Mucosa of rectum (tissue), 2 donors: ENCODE measurements around the gene TEAD1.

ENCODE experiments used
- H3K27ac ChIP-seq, 2 donors: one replicate each; pipeline ENCODE4 v1.7.0; 2013; ENCODE audit warnings: inconsistent platforms in 2 of 2, low read depth in 2 of 2, low read length in 2 of 2
- H3K27me3 ChIP-seq, 2 donors: one replicate each; pipeline ENCODE4 v1.7.0; 2013; ENCODE audit warnings: low read length in 2 of 2; ENCODE audit not compliant: control insufficient read depth in 2 of 2, insufficient read depth in 2 of 2
- H3K36me3 ChIP-seq, 2 donors: one replicate each; pipeline ENCODE4 v1.7.0; 2013; ENCODE audit warnings: low read length in 2 of 2; ENCODE audit not compliant: control insufficient read depth in 2 of 2, insufficient read depth in 2 of 2
- H3K4me1 ChIP-seq, 2 donors: one replicate each; pipeline ENCODE4 v1.7.0; 2013; ENCODE audit warnings: low read length in 2 of 2, mild to moderate bottlenecking in 1 of 2; ENCODE audit not compliant: control insufficient read depth in 2 of 2, insufficient read depth in 2 of 2
- H3K4me3 ChIP-seq, 2 donors: one replicate each; pipeline ENCODE4 v1.7.0; 2013; ENCODE audit warnings: low read length in 2 of 2
- H3K9ac ChIP-seq, 2 donors: one replicate each; pipeline ENCODE4 v1.7.0; 2013; ENCODE audit warnings: low read length in 2 of 2, low read depth in 1 of 2, mild to moderate bottlenecking in 1 of 2
- H3K9me3 ChIP-seq, 2 donors: one replicate each; pipeline ENCODE4 v1.7.0; 2013; ENCODE audit warnings: low read length in 2 of 2; ENCODE audit not compliant: control insufficient read depth in 2 of 2
- donor health status: healthy.
- donor health status: Normal muscosa, but diverticular disease.

Gene TEAD1

GRCh38 chr11:12640355-12640754 is 33.9 kb upstream of the TEAD1 start:
- no peaks in the 10 kb centered on the region for H3K27me3 ChIP-seq
- no peaks in the 10 kb centered on the region for H3K4me1 ChIP-seq
- no peak overlapping the region for H3K4me3 ChIP-seq
- H3K9me3 ChIP-seq = no peaks in the 10 kb centered on the region
- H3K27ac ChIP-seq = no peak overlapping the region
- no peaks in the 10 kb centered on the region for H3K36me3 ChIP-seq
- H3K9ac ChIP-seq = no peak overlapping the region

GRCh38 chr11:12640926-12641849 is 33.0 kb upstream of the TEAD1 start:
- no peaks in the 10 kb centered on the region for H3K9me3 ChIP-seq
- H3K9ac ChIP-seq = no peak overlapping the region
- H3K4me1 ChIP-seq = no peaks in the 10 kb centered on the region
- no peak overlapping the region for H3K27ac ChIP-seq
- no peak overlapping the region for H3K4me3 ChIP-seq
- no peaks in the 10 kb centered on the region for H3K36me3 ChIP-seq
- no peaks in the 10 kb centered on the region for H3K27me3 ChIP-seq

GRCh38 chr11:12642040-12642439 is 32.2 kb upstream of the TEAD1 start:
- Histone ChIP-seq H3K4me1 (no peaks in the 10 kb centered on the region), H3K27ac (no peak overlapping the region), H3K9ac (no peak overlapping the region), H3K4me3 (no peak overlapping the region), H3K9me3 (no peaks in the 10 kb centered on the region), H3K27me3 (no peaks in the 10 kb centered on the region), H3K36me3 (no peaks in the 10 kb centered on the region)

GRCh38 chr11:12642806-12643428 is 31.3 kb upstream of the TEAD1 start:
- H3K4me1 ChIP-seq = no peaks in the 10 kb centered on the region
- no peak overlapping the region for H3K9ac ChIP-seq
- no peaks in the 10 kb centered on the region for H3K9me3 ChIP-seq
- H3K4me3 ChIP-seq = no peak overlapping the region
- no peak overlapping the region for H3K27ac ChIP-seq
- no peaks in the 10 kb centered on the region for H3K27me3 ChIP-seq
- H3K36me3 ChIP-seq = no peaks in the 10 kb centered on the region

GRCh38 chr11:12646478-12646877 is 27.7 kb upstream of the TEAD1 start:
- H3K36me3 ChIP-seq = no peaks in the 10 kb centered on the region
- H3K9me3 ChIP-seq = no peaks in the 10 kb centered on the region
- no peak overlapping the region for H3K27ac ChIP-seq
- no peaks in the 10 kb centered on the region for H3K4me1 ChIP-seq
- H3K4me3 ChIP-seq = no peak overlapping the region
- no peak overlapping the region for H3K9ac ChIP-seq
- H3K27me3 ChIP-seq = no peaks in the 10 kb centered on the region

- Histone ChIP-seq H3K4me3 (no peak overlapping the region), H3K27me3 (no peaks in the 10 kb centered on the region), H3K4me1 (no peaks in the 10 kb centered on the region), H3K9me3 (no peaks in the 10 kb centered on the region), H3K27ac (no peak overlapping the region), H3K9ac (no peak overlapping the region), H3K36me3 (no peaks in the 10 kb centered on the region)
Observed at GRCh38 chr11:12653729-12654128, 20.5 kb upstream of the TEAD1 start.

- Histone ChIP-seq H3K9me3 (no peaks in the 10 kb centered on the region), H3K9ac (no peak overlapping the region), H3K4me1 (no peaks in the 10 kb centered on the region), H3K4me3 (no peak overlapping the region), H3K36me3 (no peaks in the 10 kb centered on the region), H3K27me3 (no peaks in the 10 kb centered on the region), H3K27ac (no peak overlapping the region)
Observed at GRCh38 chr11:12655842-12656241, 18.4 kb upstream of the TEAD1 start.

GRCh38 chr11:12657336-12657735 is 16.9 kb upstream of the TEAD1 start:
- Histone ChIP-seq H3K4me1 (no peaks in the 10 kb centered on the region), H3K36me3 (no peaks in the 10 kb centered on the region), H3K27ac (no peak overlapping the region), H3K9me3 (no peaks in the 10 kb centered on the region), H3K27me3 (no peaks in the 10 kb centered on the region), H3K9ac (no peak overlapping the region), H3K4me3 (no peak overlapping the region)

- Histone ChIP-seq H3K4me1 (no peaks in the 10 kb centered on the region), H3K4me3 (no peak overlapping the region), H3K27ac (no peak overlapping the region), H3K9ac (no peak overlapping the region), H3K36me3 (no peaks in the 10 kb centered on the region), H3K9me3 (no peaks in the 10 kb centered on the region), H3K27me3 (no peaks in the 10 kb centered on the region)
Observed at GRCh38 chr11:12657981-12658380, 16.2 kb upstream of the TEAD1 start.

- Histone ChIP-seq H3K9ac (no peak overlapping the region), H3K27me3 (no peaks in the 10 kb centered on the region), H3K36me3 (no peaks in the 10 kb centered on the region), H3K4me1 (no peaks in the 10 kb centered on the region), H3K27ac (no peak overlapping the region), H3K9me3 (no peaks in the 10 kb centered on the region), H3K4me3 (no peak overlapping the region)
Observed at GRCh38 chr11:12662101-12662689, 12.0 kb upstream of the TEAD1 start.
